Measurements from ENCODE around the gene ZNF592. TPM values are rescaled to one million over a fixed set of nuclear protein-coding genes. Genes with fewer than 3 reads are reported as not detected.

The ZNF592 gene
- 42.3 TPM for total RNA-seq (ENCODE audit: unreplicated experiment)
- long read RNA-seq, full-length matches to known transcripts: 3 of 7 reads
- long read RNA-seq, partial matches to known transcripts: 2 of 7 reads
- long read RNA-seq, other reads (novel, unspliced or antisense): 2 of 7 reads

GRCh38 chr15:84748274-84749110, at the start of gene ZNF592:
Gene ZNF592 (plus strand): TSS chr15:84748592. CDS start chr15:84782676, 34,084 bp downstream.
- H3K4me1 Mint-ChIP-seq (ENCODE audit: low read depth, unreplicated experiment): peaks cover 37% of the 10 kb centered on the region

GRCh38 chr15:84699538-84700191, 48.7 kb upstream of the ZNF592 start:
- Mint-ChIP-seq H3K36me3 (ENCODE audit: unreplicated experiment) (no peaks in the 10 kb centered on the region), H3K4me3 (ENCODE audit: unreplicated experiment) (no peak overlapping the region), H3K4me1 (ENCODE audit: low read depth, unreplicated experiment) (peaks cover 2% of the 10 kb centered on the region), H3K27ac (ENCODE audit: unreplicated experiment) (no peak overlapping the region), H3K9me3 (ENCODE audit: unreplicated experiment) (no peaks in the 10 kb centered on the region), H3K27me3 (ENCODE audit: unreplicated experiment) (no peaks in the 10 kb centered on the region)
- no peak for DNase-seq
- TF ChIP-seq CTCF (IDR thresholded peaks at IDR 0.05; ENCODE audit: partially characterized antibody, unreplicated experiment): no peak

More at GRCh38 chr15:84748274-84749110, at the start of gene ZNF592:
- no peak for TF ChIP-seq CTCF (IDR thresholded peaks at IDR 0.05; ENCODE audit: partially characterized antibody, unreplicated experiment)
- Mint-ChIP-seq H3K4me3 (ENCODE audit: unreplicated experiment) (peak within 1 kb of the TSS; percentile 94), H3K27me3 (ENCODE audit: unreplicated experiment) (peaks cover 13% of the 10 kb centered on the region), H3K9me3 (ENCODE audit: unreplicated experiment) (peaks cover 21% of the 10 kb centered on the region), H3K36me3 (ENCODE audit: unreplicated experiment) (no peaks in the 10 kb centered on the region), H3K27ac (ENCODE audit: unreplicated experiment) (peak within 1 kb of the TSS; percentile 99)
- DNase-seq: peak; percentile 72

- H3K36me3 Mint-ChIP-seq (ENCODE audit: unreplicated experiment): no peaks in the 10 kb centered on the region
- peaks cover 7% of the 10 kb centered on the region for H3K4me1 Mint-ChIP-seq (ENCODE audit: low read depth, unreplicated experiment)
- no peak overlapping the region for H3K27ac Mint-ChIP-seq (ENCODE audit: unreplicated experiment)
- no peaks in the 10 kb centered on the region for H3K9me3 Mint-ChIP-seq (ENCODE audit: unreplicated experiment)
- no peak overlapping the region for H3K4me3 Mint-ChIP-seq (ENCODE audit: unreplicated experiment)
- no peak for DNase-seq
- H3K27me3 Mint-ChIP-seq (ENCODE audit: unreplicated experiment): no peaks in the 10 kb centered on the region
- TF ChIP-seq CTCF (IDR thresholded peaks at IDR 0.05; ENCODE audit: partially characterized antibody, unreplicated experiment): no peak
Observed at GRCh38 chr15:84702961-84703482, 45.4 kb upstream of the ZNF592 start.

GRCh38 chr15:84703808-84704207, 44.6 kb upstream of the ZNF592 start:
- no peak for DNase-seq
- no peaks in the 10 kb centered on the region for H3K36me3 Mint-ChIP-seq (ENCODE audit: unreplicated experiment)
- TF ChIP-seq CTCF (IDR thresholded peaks at IDR 0.05; ENCODE audit: partially characterized antibody, unreplicated experiment): no peak
- H3K27me3 Mint-ChIP-seq (ENCODE audit: unreplicated experiment): no peaks in the 10 kb centered on the region
- no peaks in the 10 kb centered on the region for H3K9me3 Mint-ChIP-seq (ENCODE audit: unreplicated experiment)
- peaks cover 7% of the 10 kb centered on the region for H3K4me1 Mint-ChIP-seq (ENCODE audit: low read depth, unreplicated experiment)
- no peak overlapping the region for H3K27ac Mint-ChIP-seq (ENCODE audit: unreplicated experiment)
- no peak overlapping the region for H3K4me3 Mint-ChIP-seq (ENCODE audit: unreplicated experiment)
